Measurements from ENCODE around the gene FIBIN. TPM values are rescaled to one million over a fixed set of nuclear protein-coding genes. Genes with fewer than 3 reads are reported as not detected.

Gene FIBIN
- total RNA-seq (2022; extraction: Qiagen RNA extraction; ENCODE audit: low read depth): not detected in 5 replicates

GRCh38 chr11:26993965-26994457, at the start of gene FIBIN:
TSS of gene FIBIN (plus strand) at chr11:26994112. CDS start at chr11:26994527, 415 bp downstream.

DNA sequence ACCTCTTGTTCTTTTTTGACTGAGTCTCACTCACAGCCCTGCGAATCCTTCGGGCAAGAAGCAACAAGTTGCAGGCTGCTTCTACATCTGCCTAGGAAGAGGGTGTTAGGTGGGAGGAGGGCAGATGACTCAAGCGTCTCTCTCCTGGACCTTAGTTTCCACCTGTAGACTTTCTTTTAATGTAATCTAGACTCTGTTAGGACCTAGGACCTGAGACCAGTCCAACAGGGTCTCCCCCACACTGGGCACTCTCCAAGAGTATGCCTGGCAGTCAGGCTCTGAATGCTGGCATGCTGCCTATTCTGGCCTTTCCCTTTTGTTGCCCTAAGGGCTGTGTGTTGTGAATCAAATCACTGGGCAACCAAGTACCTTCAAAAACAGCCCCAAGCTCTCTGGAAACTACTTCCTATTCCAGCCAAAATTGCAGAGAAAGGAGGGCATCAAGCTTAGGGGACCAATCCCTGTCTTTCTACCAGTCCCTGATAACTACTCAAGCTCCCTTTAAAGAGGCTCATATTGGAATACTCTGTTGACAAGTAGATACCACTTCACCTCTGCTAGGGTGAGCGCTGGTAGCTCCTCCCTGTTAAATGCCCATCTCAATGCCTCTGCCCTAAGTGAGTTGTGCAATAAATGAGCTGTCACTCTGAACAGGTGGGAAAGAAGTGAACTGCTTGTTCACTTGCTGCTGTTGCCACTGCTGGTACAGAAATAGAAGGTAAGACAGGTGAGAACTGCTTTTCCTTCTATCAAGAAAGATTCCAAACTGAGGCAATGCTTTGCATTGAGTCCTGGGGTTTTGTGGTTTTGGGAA, 46.6 kb downstream of the FIBIN start, which contains the start of gene BBOX1:
BBOX1 (plus strand) TSS at position 514 of the 814 bp plus-strand sequence. CDS start 14,616 bp downstream, outside the sequence.

Other genes starting within 250 kb of the FIBIN start
- gene BBOX1, start 46.7 kb downstream of the FIBIN start, total RNA-seq (2022; extraction: Qiagen RNA extraction; ENCODE audit: low read depth): not detected in 5 replicates